Body of pancreas (tissue), 4 donors: ENCODE measurements around the gene LHX3.

Experiments used
- CTCF ChIP-seq, 7 experiments: fragments of 450-650 bp in 4 of 7; fragments of 200-600 bp in 3 of 7; sonication (generic) in 3 of 7; IDR thresholded peaks; one replicate each; pipeline ENCODE4 v1.5.1; 2016 to 2019; ENCODE audit warnings: antibody characterized with exemption in 7 of 7
- POLR2A ChIP-seq, 3 donors: fragments of 450-650 bp; IDR thresholded peaks; one replicate each; pipeline ENCODE4 v1.6.1; 2016; ENCODE audit warnings: antibody characterized with exemption in 3 of 3, mild to moderate bottlenecking in 2 of 3

GRCh38 chr9:136173648-136174290 lies 31.2 kb downstream of the LHX3 start:
- TF ChIP-seq CTCF (IDR thresholded peaks at IDR 0.05) (no peak), POLR2A (IDR thresholded peaks at IDR 0.05) (no peak)
